GM23338 (cell line): ENCODE results near the gene PLD1. TPM values are rescaled to one million over a fixed set of nuclear protein-coding genes. Genes with fewer than 3 reads are reported as not detected.

Source experiments
- ATAC-seq: fragments of 200-7000 bp; cut with Tn5 transposase; 3 replicates; pipeline ENCODE4 v1.9.1; 2020
- DNase-seq: peaks from one replicate; pipeline ENCODE4 v3.0.0-alpha.2; 2015; ENCODE audit warnings: low spot score
- H2AFZ ChIP-seq: fragments of 200-600 bp; sonication (generic); 2 replicates; pipeline ENCODE4 v1.8.0; 2016; ENCODE audit warnings: antibody characterized with exemption, mild to moderate bottlenecking, moderate library complexity
- H3F3A ChIP-seq: fragments of 200-600 bp; sonication (generic); replicated peaks from 2 replicates; pipeline ENCODE4 v1.8.0; 2017; ENCODE audit warnings: antibody characterized with exemption, mixed run types, low read depth
- H3K27ac ChIP-seq: fragments of 200-600 bp; sonication (generic); 2 replicates; pipeline ENCODE4 v1.6.1; 2016; ENCODE audit warnings: low read depth
- H3K27me3 ChIP-seq: fragments of 200-600 bp; sonication (generic); 2 replicates; pipeline ENCODE4 v1.8.0; 2016; ENCODE audit warnings: mild to moderate bottlenecking, mixed run types, moderate library complexity; ENCODE audit not compliant: insufficient read depth
- H3K36me3 ChIP-seq: fragments of 200-600 bp; sonication (generic); 2 replicates; pipeline ENCODE4 v1.8.0; 2016; ENCODE audit warnings: mild to moderate bottlenecking; ENCODE audit not compliant: insufficient read depth
- H3K4me1 ChIP-seq: fragments of 200-600 bp; sonication (generic); 2 replicates; pipeline ENCODE4 v1.8.0; 2016; ENCODE audit warnings: mild to moderate bottlenecking, moderate library complexity; ENCODE audit not compliant: insufficient read depth
- H3K4me2 ChIP-seq: fragments of 200-600 bp; sonication (generic); 2 replicates; pipeline ENCODE4 v1.7.1; 2017; ENCODE audit warnings: mixed run types
- H3K4me3 ChIP-seq: fragments of 200-600 bp; sonication (generic); 2 replicates; pipeline ENCODE4 v1.6.1; 2016; ENCODE audit warnings: mixed run types
- H3K79me2 ChIP-seq: fragments of 200-600 bp; sonication (generic); replicated peaks from 2 replicates; pipeline ENCODE4 v1.8.0; 2017; ENCODE audit warnings: mild to moderate bottlenecking; ENCODE audit not compliant: insufficient read depth
- H3K9me2 ChIP-seq: fragments of 200-600 bp; sonication (generic); 2 replicates; pipeline ENCODE4 v1.8.0; 2017; ENCODE audit not compliant: insufficient read depth
- H4K20me1 ChIP-seq: fragments of 200-600 bp; sonication (generic); replicated peaks from 2 replicates; pipeline ENCODE4 v1.8.0; 2017; ENCODE audit warnings: mild to moderate bottlenecking; ENCODE audit not compliant: insufficient read depth
- H3K27ac Mint-ChIP-seq: 2 replicates; pipeline ENCODE4 v1.8.0; 2020; ENCODE audit warnings: inconsistent platforms, mild to moderate bottlenecking, moderate library complexity, mixed read lengths
- H3K27me3 Mint-ChIP-seq: 3 replicates; pipeline ENCODE4 v1.8.0; 2022; ENCODE audit warnings: low read depth, mild to moderate bottlenecking, moderate library complexity, mixed read lengths, inconsistent platforms; ENCODE audit not compliant: insufficient read depth, poor library complexity
- H3K36me3 Mint-ChIP-seq: 3 replicates; pipeline ENCODE4 v1.8.0; 2021; ENCODE audit warnings: low read depth, mild to moderate bottlenecking, inconsistent platforms, moderate library complexity, mixed read lengths
- H3K4me1 Mint-ChIP-seq: 3 replicates; pipeline ENCODE4 v1.8.0; 2020; ENCODE audit warnings: mild to moderate bottlenecking, inconsistent platforms, mixed read lengths
- H3K4me3 Mint-ChIP-seq: 3 replicates; pipeline ENCODE4 v1.8.0; 2021; ENCODE audit warnings: moderate library complexity, mild to moderate bottlenecking, inconsistent platforms, mixed read lengths
- H3K9me3 Mint-ChIP-seq: 3 replicates; pipeline ENCODE4 v1.8.0; 2020; ENCODE audit warnings: moderate library complexity, mild to moderate bottlenecking, inconsistent platforms, mixed read lengths
- CREB1 ChIP-seq: fragments of 250-450 bp; sonication (Bioruptor Pico); IDR thresholded peaks from 2 replicates; pipeline ENCODE4 v1.5.0; 2020; ENCODE audit warnings: low read depth, mild to moderate bottlenecking, moderate library complexity
- ETS1 ChIP-seq: IDR thresholded peaks from 2 replicates; pipeline ENCODE4 v1.6.1; 2016; ENCODE audit warnings: antibody characterized with exemption
- EZH2 ChIP-seq: fragments of 200-600 bp; sonication (generic); IDR thresholded peaks from one replicate; pipeline ENCODE4 v1.8.0; 2017; ENCODE audit warnings: antibody characterized with exemption, mild to moderate bottlenecking, low read depth; ENCODE audit not compliant: unreplicated experiment
- JUNB ChIP-seq: IDR thresholded peaks from one replicate; pipeline ENCODE4 v1.6.1; 2016; ENCODE audit warnings: antibody characterized with exemption; ENCODE audit not compliant: unreplicated experiment
- NANOG ChIP-seq: IDR thresholded peaks from 2 replicates; pipeline ENCODE4 v1.6.1; 2016; ENCODE audit warnings: antibody characterized with exemption, borderline replicate concordance
- POLR2AphosphoS5 ChIP-seq: IDR thresholded peaks from 2 replicates; pipeline ENCODE4 v1.6.1; 2016; ENCODE audit warnings: antibody characterized with exemption, low read depth
- STAT1 ChIP-seq: IDR thresholded peaks from one replicate; pipeline ENCODE4 v1.6.1; 2016; ENCODE audit warnings: antibody characterized with exemption; ENCODE audit not compliant: unreplicated experiment
- polyA plus RNA-seq: library from polyadenylated mRNA; unstranded; fragments of >200 nt; fragmentation: Nextera tagmentation; extraction: Ambion mirVana; gene quantifications from 2 replicates; pipeline ENCODE4 v1.2.1, GENCODE V29; 2016
- total RNA-seq: library from RNA; depleted of rRNA; stranded (reverse); fragments of >200 nt; shearing (Covaris generic); gene quantifications from 2 replicates; pipeline ENCODE4 v1.2.3, GENCODE V29; 2014
- TF ChIP-seq, protein P1 (sequence below), 2 experiments: fragments of 200-600 bp in 1 of 2; sonication (generic) in 1 of 2; conservative IDR thresholded peaks; 2 replicates each; pipeline versions ENCODE4 v1.5.1 to v1.6.1; 2016 to 2017; ENCODE audit warnings: antibody characterized with exemption in 2 of 2, low read depth in 2 of 2, mild to moderate bottlenecking in 2 of 2, moderate library complexity in 1 of 2
- TF ChIP-seq, protein P2 (sequence below): IDR thresholded peaks from one replicate; pipeline ENCODE4 v1.6.1; 2018; ENCODE audit warnings: antibody characterized with exemption; ENCODE audit not compliant: unreplicated experiment
- TF ChIP-seq, protein P3 (sequence below): fragments of 250-450 bp; sonication (Bioruptor Pico); IDR thresholded peaks from 2 replicates; pipeline ENCODE4 v1.5.0; 2020; ENCODE audit warnings: mild to moderate bottlenecking, moderate library complexity

PLD1 gene
- total and polyA plus RNA-seq, 2 experiments from 2014 or later, result 1.4 to 2.2 TPM

- no peaks in the 10 kb centered on the region for H3K4me1 ChIP-seq
- peaks cover 4% of the 10 kb centered on the region; the same call in 2 of the 3 replicates for H3K4me1 Mint-ChIP-seq
- H3K27me3 Mint-ChIP-seq, result peaks cover 21% of the 10 kb centered on the region
- H3K9me2 ChIP-seq, result no peaks in the 10 kb centered on the region
- TF ChIP-seq STAT1 (no peak), CREB1 (CRISPR knock-in tag) (no peak), POLR2AphosphoS5 (no peak; the same call in 1 of the 2 replicates), EZH2 (no peak), ETS1 (no peak), NANOG (no peak)
- TF ChIP-seq, protein P1, sequence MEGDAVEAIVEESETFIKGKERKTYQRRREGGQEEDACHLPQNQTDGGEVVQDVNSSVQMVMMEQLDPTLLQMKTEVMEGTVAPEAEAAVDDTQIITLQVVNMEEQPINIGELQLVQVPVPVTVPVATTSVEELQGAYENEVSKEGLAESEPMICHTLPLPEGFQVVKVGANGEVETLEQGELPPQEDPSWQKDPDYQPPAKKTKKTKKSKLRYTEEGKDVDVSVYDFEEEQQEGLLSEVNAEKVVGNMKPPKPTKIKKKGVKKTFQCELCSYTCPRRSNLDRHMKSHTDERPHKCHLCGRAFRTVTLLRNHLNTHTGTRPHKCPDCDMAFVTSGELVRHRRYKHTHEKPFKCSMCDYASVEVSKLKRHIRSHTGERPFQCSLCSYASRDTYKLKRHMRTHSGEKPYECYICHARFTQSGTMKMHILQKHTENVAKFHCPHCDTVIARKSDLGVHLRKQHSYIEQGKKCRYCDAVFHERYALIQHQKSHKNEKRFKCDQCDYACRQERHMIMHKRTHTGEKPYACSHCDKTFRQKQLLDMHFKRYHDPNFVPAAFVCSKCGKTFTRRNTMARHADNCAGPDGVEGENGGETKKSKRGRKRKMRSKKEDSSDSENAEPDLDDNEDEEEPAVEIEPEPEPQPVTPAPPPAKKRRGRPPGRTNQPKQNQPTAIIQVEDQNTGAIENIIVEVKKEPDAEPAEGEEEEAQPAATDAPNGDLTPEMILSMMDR (conservative IDR thresholded peaks at IDR 0.05; ENCODE audit: low read depth in 2 of 2), result no peak
- H3K27ac Mint-ChIP-seq, result no peak overlapping the region
- H3F3A ChIP-seq, result no peaks in the 10 kb centered on the region; the same call in 1 of the 2 replicates
- H3K27me3 ChIP-seq, result peaks cover 42% of the 10 kb centered on the region
- H3K36me3 Mint-ChIP-seq, result no peaks in the 10 kb centered on the region
- no peaks in the 10 kb centered on the region for H3K9me3 Mint-ChIP-seq
- ATAC-seq (no peak; the same call in 2 of the 3 replicates), DNase-seq (no peak)
- no peak overlapping the region for H3K27ac ChIP-seq
- H3K4me2 ChIP-seq, result peak overlapping the region; percentile 98
- no peaks in the 10 kb centered on the region for H3K79me2 ChIP-seq
- H3K4me3 ChIP-seq, result peak overlapping the region; percentile 89
- H2AFZ ChIP-seq, result peak overlapping the region; percentile 100
- no peaks in the 10 kb centered on the region for H3K36me3 ChIP-seq
- peak overlapping the region; percentile 72 for H3K4me3 Mint-ChIP-seq
- no peaks in the 10 kb centered on the region for H4K20me1 ChIP-seq
These were observed 479 bp upstream of the PLD1 start for GRCh38 chr3:171810629-171811294.

- Histone ChIP-seq H3F3A (no peaks in the 10 kb centered on the region; the same call in 1 of the 2 replicates), H3K27me3 (peaks cover 42% of the 10 kb centered on the region), H3K27ac (no peak overlapping the region), H3K4me2 (peak overlapping the region; percentile 98), H4K20me1 (no peaks in the 10 kb centered on the region), H2AFZ (peak overlapping the region; percentile 100), H3K4me1 (no peaks in the 10 kb centered on the region), H3K36me3 (no peaks in the 10 kb centered on the region), H3K4me3 (peak overlapping the region; percentile 89), H3K79me2 (no peaks in the 10 kb centered on the region), H3K9me2 (no peaks in the 10 kb centered on the region)
- Mint-ChIP-seq H3K4me3 (peak overlapping the region; percentile 72), H3K4me1 (peaks cover 4% of the 10 kb centered on the region; the same call in 2 of the 3 replicates), H3K27ac (no peak overlapping the region), H3K9me3 (no peaks in the 10 kb centered on the region), H3K27me3 (peaks cover 21% of the 10 kb centered on the region), H3K36me3 (no peaks in the 10 kb centered on the region)
- peak; percentile 53 for ATAC-seq
- peak; percentile 48 for DNase-seq
- TF ChIP-seq JUNB, result no peak
- TF ChIP-seq, protein P2, sequence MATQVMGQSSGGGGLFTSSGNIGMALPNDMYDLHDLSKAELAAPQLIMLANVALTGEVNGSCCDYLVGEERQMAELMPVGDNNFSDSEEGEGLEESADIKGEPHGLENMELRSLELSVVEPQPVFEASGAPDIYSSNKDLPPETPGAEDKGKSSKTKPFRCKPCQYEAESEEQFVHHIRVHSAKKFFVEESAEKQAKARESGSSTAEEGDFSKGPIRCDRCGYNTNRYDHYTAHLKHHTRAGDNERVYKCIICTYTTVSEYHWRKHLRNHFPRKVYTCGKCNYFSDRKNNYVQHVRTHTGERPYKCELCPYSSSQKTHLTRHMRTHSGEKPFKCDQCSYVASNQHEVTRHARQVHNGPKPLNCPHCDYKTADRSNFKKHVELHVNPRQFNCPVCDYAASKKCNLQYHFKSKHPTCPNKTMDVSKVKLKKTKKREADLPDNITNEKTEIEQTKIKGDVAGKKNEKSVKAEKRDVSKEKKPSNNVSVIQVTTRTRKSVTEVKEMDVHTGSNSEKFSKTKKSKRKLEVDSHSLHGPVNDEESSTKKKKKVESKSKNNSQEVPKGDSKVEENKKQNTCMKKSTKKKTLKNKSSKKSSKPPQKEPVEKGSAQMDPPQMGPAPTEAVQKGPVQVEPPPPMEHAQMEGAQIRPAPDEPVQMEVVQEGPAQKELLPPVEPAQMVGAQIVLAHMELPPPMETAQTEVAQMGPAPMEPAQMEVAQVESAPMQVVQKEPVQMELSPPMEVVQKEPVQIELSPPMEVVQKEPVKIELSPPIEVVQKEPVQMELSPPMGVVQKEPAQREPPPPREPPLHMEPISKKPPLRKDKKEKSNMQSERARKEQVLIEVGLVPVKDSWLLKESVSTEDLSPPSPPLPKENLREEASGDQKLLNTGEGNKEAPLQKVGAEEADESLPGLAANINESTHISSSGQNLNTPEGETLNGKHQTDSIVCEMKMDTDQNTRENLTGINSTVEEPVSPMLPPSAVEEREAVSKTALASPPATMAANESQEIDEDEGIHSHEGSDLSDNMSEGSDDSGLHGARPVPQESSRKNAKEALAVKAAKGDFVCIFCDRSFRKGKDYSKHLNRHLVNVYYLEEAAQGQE, result no peak
- TF ChIP-seq, protein P3, sequence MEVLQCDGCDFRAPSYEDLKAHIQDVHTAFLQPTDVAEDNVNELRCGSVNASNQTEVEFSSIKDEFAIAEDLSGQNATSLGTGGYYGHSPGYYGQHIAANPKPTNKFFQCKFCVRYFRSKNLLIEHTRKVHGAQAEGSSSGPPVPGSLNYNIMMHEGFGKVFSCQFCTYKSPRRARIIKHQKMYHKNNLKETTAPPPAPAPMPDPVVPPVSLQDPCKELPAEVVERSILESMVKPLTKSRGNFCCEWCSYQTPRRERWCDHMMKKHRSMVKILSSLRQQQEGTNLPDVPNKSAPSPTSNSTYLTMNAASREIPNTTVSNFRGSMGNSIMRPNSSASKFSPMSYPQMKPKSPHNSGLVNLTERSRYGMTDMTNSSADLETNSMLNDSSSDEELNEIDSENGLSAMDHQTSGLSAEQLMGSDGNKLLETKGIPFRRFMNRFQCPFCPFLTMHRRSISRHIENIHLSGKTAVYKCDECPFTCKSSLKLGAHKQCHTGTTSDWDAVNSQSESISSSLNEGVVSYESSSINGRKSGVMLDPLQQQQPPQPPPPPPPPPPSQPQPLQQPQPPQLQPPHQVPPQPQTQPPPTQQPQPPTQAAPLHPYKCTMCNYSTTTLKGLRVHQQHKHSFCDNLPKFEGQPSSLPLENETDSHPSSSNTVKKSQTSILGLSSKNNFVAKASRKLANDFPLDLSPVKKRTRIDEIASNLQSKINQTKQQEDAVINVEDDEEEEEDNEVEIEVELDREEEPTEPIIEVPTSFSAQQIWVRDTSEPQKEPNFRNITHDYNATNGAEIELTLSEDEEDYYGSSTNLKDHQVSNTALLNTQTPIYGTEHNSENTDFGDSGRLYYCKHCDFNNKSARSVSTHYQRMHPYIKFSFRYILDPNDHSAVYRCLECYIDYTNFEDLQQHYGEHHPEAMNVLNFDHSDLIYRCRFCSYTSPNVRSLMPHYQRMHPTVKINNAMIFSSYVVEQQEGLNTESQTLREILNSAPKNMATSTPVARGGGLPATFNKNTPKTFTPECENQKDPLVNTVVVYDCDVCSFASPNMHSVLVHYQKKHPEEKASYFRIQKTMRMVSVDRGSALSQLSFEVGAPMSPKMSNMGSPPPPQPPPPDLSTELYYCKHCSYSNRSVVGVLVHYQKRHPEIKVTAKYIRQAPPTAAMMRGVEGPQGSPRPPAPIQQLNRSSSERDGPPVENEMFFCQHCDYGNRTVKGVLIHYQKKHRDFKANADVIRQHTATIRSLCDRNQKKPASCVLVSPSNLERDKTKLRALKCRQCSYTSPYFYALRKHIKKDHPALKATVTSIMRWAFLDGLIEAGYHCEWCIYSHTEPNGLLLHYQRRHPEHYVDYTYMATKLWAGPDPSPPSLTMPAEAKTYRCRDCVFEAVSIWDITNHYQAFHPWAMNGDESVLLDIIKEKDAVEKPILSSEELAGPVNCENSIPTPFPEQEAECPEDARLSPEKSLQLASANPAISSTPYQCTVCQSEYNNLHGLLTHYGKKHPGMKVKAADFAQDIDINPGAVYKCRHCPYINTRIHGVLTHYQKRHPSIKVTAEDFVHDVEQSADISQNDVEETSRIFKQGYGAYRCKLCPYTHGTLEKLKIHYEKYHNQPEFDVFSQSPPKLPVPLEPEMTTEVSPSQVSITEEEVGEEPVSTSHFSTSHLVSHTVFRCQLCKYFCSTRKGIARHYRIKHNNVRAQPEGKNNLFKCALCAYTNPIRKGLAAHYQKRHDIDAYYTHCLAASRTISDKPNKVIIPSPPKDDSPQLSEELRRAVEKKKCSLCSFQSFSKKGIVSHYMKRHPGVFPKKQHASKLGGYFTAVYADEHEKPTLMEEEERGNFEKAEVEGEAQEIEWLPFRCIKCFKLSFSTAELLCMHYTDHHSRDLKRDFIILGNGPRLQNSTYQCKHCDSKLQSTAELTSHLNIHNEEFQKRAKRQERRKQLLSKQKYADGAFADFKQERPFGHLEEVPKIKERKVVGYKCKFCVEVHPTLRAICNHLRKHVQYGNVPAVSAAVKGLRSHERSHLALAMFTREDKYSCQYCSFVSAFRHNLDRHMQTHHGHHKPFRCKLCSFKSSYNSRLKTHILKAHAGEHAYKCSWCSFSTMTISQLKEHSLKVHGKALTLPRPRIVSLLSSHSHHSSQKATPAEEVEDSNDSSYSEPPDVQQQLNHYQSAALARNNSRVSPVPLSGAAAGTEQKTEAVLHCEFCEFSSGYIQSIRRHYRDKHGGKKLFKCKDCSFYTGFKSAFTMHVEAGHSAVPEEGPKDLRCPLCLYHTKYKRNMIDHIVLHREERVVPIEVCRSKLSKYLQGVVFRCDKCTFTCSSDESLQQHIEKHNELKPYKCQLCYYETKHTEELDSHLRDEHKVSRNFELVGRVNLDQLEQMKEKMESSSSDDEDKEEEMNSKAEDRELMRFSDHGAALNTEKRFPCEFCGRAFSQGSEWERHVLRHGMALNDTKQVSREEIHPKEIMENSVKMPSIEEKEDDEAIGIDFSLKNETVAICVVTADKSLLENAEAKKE (CRISPR knock-in tag), result no peak
These were observed 747 bp downstream of the PLD1 start for GRCh38 chr3:171809611-171809860.
